Stimulated activated CD4-positive, alpha-beta T cell treated with anti-CD3 and anti-CD28 coated beads, TNF-alpha, amount 100 ng/mL, for 4 hours (primary cell): ENCODE data around the gene IL18.
"Not testable (repeated sequence)": the region's sequence is repeated elsewhere in the genome, so short reads cannot be mapped to it uniquely, and the experiment has no call there.

Experiments used
- DNase-seq, 3 experiments: peaks; one replicate each; pipeline ENCODE4 v3.0.0-alpha.2; 2020; ENCODE audit warnings: low read depth in 3 of 3

The IL18 gene

GRCh38 chr11:112163875-112164685 lies at the start of gene IL18:
TSS of gene IL18 (minus strand) at chr11:112164094. CDS start at chr11:112155053, 9,041 bp downstream.
- DNase-seq = no peak

- DNase-seq = no peak
Observed at GRCh38 chr11:112212710-112213109, 48.8 kb upstream of the IL18 start.

GRCh38 chr11:112212290-112212689 lies 48.4 kb upstream of the IL18 start:
- no peak for DNase-seq

GRCh38 chr11:112211536-112211935 lies 47.6 kb upstream of the IL18 start:
- DNase-seq = no peak

- DNase-seq = no peak
Observed at GRCh38 chr11:112210890-112211289, 47.0 kb upstream of the IL18 start.

GRCh38 chr11:112206071-112206470 lies 42.2 kb upstream of the IL18 start:
- no peak for DNase-seq

GRCh38 chr11:112200252-112200651 lies 36.4 kb upstream of the IL18 start:
- no peak for DNase-seq

GRCh38 chr11:112199101-112199500 lies 35.2 kb upstream of the IL18 start:
- DNase-seq = not testable (repeated sequence)

GRCh38 chr11:112196519-112197087 lies 32.7 kb upstream of the IL18 start:
- DNase-seq = no peak

GRCh38 chr11:112195951-112196351 lies 32.1 kb upstream of the IL18 start:
- no peak for DNase-seq

GRCh38 chr11:112195113-112195512 lies 31.2 kb upstream of the IL18 start:
- not testable (repeated sequence) for DNase-seq

GRCh38 chr11:112186304-112186703 lies 22.4 kb upstream of the IL18 start:
- DNase-seq = no peak

- no peak for DNase-seq
Observed at GRCh38 chr11:112185883-112186282, 22.0 kb upstream of the IL18 start.

- no peak for DNase-seq
Observed at GRCh38 chr11:112182867-112183266, 19.0 kb upstream of the IL18 start.

GRCh38 chr11:112179601-112180000 lies 15.7 kb upstream of the IL18 start:
- no peak for DNase-seq

GRCh38 chr11:112178936-112179335 lies 15.0 kb upstream of the IL18 start:
- DNase-seq = no peak

- no peak for DNase-seq
Observed at GRCh38 chr11:112178428-112178827, 14.5 kb upstream of the IL18 start.

- DNase-seq = no peak
Observed at GRCh38 chr11:112177589-112177988, 13.7 kb upstream of the IL18 start.

- no peak for DNase-seq
Observed at GRCh38 chr11:112176077-112176476, 12.2 kb upstream of the IL18 start.

GRCh38 chr11:112175599-112175952 lies 11.7 kb upstream of the IL18 start:
- no peak for DNase-seq

- peak in 1 of 3 experiments; percentile 9 for DNase-seq
Observed at GRCh38 chr11:112174789-112175598, 11.1 kb upstream of the IL18 start, which contains the start of gene BCO2. TSS of gene BCO2 (plus strand) at chr11:112175512. CDS start at chr11:112175602, 90 bp downstream.

GRCh38 chr11:112173152-112173551 lies 9.3 kb upstream of the IL18 start:
- DNase-seq = no peak
